Erythroblast (primary cell): ENCODE data around the gene MAML2.
"Not testable (repeated sequence)": the region's sequence is repeated elsewhere in the genome, so short reads cannot be mapped to it uniquely, and the experiment has no call there.

Source experiments
- DNase-seq, 2 experiments: peaks; one replicate each; lab custom pipeline; 2025; lab: John Stamatoyannopoulos, UW
- GATA1 ChIP-seq: IDR thresholded peaks from 2 replicates; pipeline ENCODE4 v1.6.1; 2011; ENCODE audit warnings: low read depth, mild to moderate bottlenecking, control low read depth, low read length, moderate library complexity
- POLR2A ChIP-seq: IDR thresholded peaks from 2 replicates; pipeline ENCODE4 v1.6.1; 2011; ENCODE audit warnings: mild to moderate bottlenecking, low read length

MAML2 gene

DNA sequence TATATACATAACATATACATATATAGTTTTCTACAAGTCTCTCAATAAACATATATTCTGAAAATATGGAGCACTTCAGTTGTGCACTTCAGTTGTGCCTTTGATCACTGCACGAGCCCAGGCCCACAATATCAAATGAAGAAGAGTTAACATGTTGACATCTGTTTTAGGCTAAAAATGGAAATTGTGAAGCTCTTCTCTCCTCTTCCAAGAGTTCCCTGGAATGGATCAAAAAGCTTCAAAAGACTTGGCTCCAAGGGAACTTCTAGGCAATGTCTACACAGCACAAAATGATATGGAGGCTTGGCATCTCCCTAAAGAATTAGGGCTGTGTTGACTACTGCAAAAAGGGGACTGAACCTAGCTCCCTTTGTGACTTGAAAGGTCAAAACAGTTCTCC is 36.9 kb downstream of the MAML2 start:
- TF ChIP-seq GATA1 = no peak
- no peak for TF ChIP-seq POLR2A
- DNase-seq = no peak

DNA sequence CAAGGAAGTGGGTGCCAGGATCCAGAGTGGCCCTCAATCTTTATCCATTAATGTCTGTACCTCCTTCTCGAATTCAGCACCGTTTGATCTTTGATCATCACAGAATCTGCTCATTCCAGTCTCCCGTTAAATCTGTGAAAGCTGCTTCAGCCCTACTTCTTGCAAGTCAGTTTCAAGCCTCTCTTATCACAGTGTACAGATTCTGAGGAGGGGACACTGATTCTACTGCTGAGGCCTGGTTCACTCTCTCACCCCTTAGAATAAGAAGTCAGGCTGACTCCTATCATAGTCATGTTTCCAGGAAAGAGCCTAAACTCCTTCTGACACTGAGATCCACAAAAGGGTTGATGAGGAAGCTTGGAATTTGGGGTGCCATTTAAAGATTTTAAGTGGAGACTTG is 39.0 kb downstream of the MAML2 start:
- DNase-seq = no peak
- no peak for TF ChIP-seq GATA1
- TF ChIP-seq POLR2A = no peak

- no peak for DNase-seq
- TF ChIP-seq POLR2A = no peak
- TF ChIP-seq GATA1 = no peak
Measured at GRCh38 chr11:96303064-96303463, 39.9 kb downstream of the MAML2 start.

- no peak for DNase-seq
- TF ChIP-seq POLR2A (no peak), GATA1 (no peak)
Measured at GRCh38 chr11:96301818-96302217, 41.2 kb downstream of the MAML2 start.

DNA sequence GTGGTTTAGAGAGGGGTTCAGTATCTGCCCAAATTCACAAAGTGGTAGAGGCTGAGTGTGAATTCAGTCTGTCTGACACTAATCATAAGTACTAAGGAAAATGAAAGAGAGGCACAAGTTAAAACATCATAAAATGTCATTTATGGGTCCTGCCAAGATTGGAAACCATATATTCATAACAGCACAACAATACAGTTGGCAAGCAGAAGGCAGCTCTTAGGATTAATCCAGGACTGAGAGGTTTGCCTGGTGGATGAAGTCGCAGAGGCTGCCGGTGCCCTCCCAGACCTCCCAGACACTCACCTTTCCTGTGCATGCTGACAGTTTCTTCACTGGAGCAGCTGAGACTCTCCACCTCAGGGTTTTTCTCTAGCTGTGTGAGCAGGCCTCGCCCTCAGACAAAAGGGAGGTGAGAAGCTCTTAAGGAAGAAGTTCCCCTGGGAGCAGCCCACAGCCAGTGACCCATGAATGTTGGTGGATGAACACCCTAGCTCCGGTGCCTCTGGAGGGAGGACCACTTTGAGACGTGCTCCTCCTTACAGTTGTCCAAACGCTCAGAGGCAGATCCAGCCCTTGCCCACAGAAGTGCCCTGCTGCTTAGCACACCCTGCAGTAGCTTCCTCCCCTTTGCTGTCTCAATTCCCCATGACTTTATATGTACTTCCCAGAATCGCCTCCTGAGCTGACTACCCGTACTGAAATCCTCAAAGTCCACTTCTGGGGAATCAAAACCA is 43.7 kb downstream of the MAML2 start:
- no peak for TF ChIP-seq GATA1
- TF ChIP-seq POLR2A = no peak
- DNase-seq = no peak

DNA sequence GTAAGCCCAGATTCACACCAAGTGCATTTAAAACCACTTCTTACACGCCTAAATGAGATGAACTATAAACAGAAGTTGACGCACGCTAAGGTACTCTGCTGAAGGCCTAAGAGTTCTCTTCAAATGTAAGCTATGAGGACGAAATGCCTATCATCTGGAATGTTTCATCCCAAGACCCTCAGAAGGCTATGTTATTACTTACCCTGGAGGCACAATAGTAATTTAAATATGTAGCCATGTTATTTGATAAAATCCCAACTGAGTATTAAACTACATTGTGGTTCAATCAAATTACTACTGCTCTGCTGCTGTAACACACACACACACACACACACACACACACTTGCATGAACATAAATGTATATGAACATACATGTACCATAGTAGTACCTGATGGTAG is 47.6 kb downstream of the MAML2 start:
- DNase-seq = no peak
- no peak for TF ChIP-seq GATA1
- no peak for TF ChIP-seq POLR2A

GRCh38 chr11:96294289-96294688 is 48.7 kb downstream of the MAML2 start:
- no peak for DNase-seq
- TF ChIP-seq GATA1 = no peak

GRCh38 chr11:96293598-96294021 is 49.4 kb downstream of the MAML2 start:
- TF ChIP-seq GATA1 (no peak), POLR2A (no peak)
- no peak for DNase-seq

- DNase-seq = no peak
Measured at GRCh38 chr11:96293109-96293508, 49.9 kb downstream of the MAML2 start.

DNA sequence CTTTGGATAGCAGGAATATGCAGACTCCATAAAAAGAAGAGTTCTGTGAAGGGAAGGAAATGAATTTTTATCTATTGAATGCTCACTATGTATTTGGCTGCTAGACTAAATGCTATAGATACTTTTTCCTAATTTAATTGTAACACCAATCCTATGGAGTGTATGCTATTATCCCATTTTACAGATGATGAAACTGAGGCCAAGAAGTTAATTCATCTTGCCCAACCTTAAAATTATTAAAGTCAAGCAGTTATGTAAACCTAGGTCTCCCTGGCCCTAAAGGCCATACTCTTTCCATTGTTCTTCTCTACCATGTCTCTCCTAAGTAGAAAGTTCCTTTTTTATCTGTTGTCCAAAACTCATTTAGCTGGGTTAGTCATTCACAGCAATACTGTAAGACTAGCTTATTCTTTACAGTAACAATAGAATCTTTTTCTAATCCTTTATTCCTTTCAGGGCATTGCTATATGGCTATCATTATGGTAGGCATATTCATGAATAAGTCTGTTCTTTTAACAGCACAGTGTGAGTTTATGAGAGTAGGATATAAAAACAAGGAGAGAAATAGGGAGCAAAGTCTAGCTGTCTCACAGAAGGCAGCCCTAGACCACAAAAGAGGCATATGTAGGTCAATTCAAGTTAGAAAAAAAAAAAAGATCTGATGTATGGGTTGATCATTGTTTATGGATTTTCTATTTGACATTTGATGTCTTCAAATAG is 50.5 kb downstream of the MAML2 start:
- no peak for DNase-seq
- TF ChIP-seq POLR2A (no peak), GATA1 (no peak)

More at GRCh38 chr11:96293109-96293508, 49.9 kb downstream of the MAML2 start:
- no peak for TF ChIP-seq POLR2A
- no peak for TF ChIP-seq GATA1

DNA sequence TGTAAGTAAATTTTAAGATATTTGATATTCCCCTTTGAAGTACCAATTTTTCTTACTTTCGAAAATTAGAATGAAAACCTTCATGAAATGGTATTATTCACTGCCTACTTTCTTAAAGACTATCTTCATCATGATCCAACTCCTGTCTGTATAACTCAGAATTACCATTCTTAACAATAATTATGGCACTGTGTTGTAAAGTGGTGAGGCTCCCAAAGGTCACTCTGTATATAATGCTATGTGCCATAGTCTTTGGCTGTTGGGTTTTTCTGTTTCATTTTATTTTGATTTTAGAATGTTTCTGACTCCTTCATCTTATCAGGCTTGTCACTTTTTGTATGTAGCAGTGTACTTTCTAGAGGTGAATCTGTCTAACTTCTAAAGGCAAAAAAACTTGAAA is 52.4 kb downstream of the MAML2 start:
- TF ChIP-seq GATA1 = no peak
- TF ChIP-seq POLR2A = no peak

DNA sequence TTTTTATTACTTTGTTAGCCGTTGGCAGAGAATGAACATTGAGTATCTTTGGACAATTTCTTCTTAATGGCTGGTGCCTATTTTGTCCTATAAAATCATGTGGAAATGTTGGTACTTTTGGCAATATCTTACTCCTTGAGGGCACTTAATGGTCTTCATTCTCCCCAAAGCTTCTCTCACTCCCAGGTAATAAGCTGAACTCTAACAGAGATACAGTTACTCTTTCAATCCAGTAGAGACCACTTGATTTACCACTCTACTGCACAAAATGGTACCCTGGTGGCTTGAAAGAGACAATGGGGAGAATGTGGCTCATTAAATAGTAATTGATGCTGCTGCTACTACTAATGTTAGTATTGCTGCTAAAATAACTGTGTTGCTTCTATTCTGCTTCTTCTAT is 53.0 kb downstream of the MAML2 start:
- no peak for DNase-seq
- TF ChIP-seq POLR2A = no peak
- no peak for TF ChIP-seq GATA1

More for the DNA sequence above, 52.4 kb downstream of the MAML2 start:
- no peak for DNase-seq

DNA sequence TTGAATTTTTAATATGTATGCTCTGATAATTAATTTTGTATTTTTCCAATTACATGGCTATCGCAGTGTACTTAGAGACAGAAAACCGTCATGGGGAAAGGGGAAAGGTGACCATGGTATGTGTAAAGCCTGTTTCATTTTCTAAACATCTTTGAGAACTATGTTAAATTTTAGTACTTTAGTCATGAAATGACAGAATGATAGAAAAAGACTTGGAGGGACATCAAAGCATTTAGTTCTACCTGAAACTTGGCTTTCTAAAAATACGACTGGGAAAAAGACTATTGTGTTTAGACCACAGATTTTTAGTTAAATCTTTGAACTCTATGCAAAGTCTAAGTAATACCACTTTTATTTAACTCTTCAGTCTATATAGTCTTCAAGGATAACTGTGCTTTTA is 54.1 kb downstream of the MAML2 start:
- no peak for DNase-seq
- no peak for TF ChIP-seq GATA1
- no peak for TF ChIP-seq POLR2A

DNA sequence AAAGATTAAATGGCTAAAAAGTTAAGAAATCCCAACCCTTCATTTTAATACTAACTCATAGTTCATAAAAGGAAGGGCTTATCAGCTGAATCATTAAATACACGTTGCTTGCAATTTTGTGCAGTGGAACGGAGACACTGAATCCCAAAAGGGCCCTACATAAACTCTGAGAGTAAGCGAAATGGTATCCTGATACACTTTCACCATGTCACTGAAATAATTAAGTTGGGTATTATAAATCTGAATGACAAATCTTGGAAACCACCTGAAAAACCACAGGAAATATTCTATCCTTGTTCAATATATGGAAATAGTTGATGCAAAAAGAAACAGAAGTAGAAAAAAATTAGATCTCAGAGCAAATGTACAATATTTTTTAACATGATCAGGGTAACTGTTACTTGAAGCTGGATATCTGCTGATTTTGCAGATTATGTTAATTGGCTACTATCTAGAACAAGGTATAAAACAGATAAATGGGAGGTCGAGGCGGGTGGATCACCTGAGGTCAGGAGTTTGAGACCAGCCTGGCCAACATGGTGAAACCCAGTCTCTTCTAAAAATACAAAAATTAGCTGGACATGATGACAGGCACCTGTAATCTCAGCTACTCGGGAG is 55.1 kb downstream of the MAML2 start:
- DNase-seq = no peak

GRCh38 chr11:96285985-96286384 is 57.0 kb downstream of the MAML2 start:
- not testable (repeated sequence) for DNase-seq

More for the DNA sequence above, 55.1 kb downstream of the MAML2 start:
- no peak for TF ChIP-seq GATA1
- no peak for TF ChIP-seq POLR2A
